PC-3 (cell line): Measurements from ENCODE around the gene CWC25. TPM values are rescaled to one million over a fixed set of nuclear protein-coding genes. Genes with fewer than 3 reads are reported as not detected.

Experiments used
- ATAC-seq: fragments of 200-7000 bp; cut with Tn5 transposase; 2 replicates; pipeline ENCODE4 v1.9.1; 2020; ENCODE audit warnings: mild to moderate bottlenecking, moderate library complexity
- BruUV-seq: library from RNA; stranded (reverse); fragments of 400-500 nt; replicated peaks from 2 replicates; lab custom pipeline; 2021; lab: Mats Ljungman, UMichigan
- CTCF ChIA-PET: fragments of 300-600 bp; sonication (Branson Sonifier 250); formaldehyde crosslinking; loops from one replicate; lab custom pipeline; 2022; ENCODE audit warnings: antibody characterized with exemption; lab: Charles Lee
- POLR2A ChIA-PET: fragments of 300-600 bp; sonication (Branson Sonifier 250); formaldehyde crosslinking; loops from one replicate; lab custom pipeline; 2022; ENCODE audit warnings: antibody characterized with exemption; ENCODE audit not compliant: unreplicated experiment; lab: Charles Lee
- DNase-seq: peaks from one replicate; pipeline ENCODE4 v3.0.0-alpha.2; 2015
- H2AFZ ChIP-seq: fragments of 300-600 bp; sonication (generic); 2 replicates; pipeline ENCODE4 v1.6.0; 2016; ENCODE audit warnings: antibody characterized with exemption, low read length
- H3F3A ChIP-seq: fragments of 300-600 bp; sonication (generic); one replicate; pipeline ENCODE4 v1.6.0; 2017; ENCODE audit warnings: antibody characterized with exemption, low read length, control low read depth, mild to moderate bottlenecking; ENCODE audit not compliant: unreplicated experiment
- H3K27ac ChIP-seq: fragments of 300-600 bp; sonication (generic); 2 replicates; pipeline ENCODE4 v1.5.1; 2016; ENCODE audit warnings: mild to moderate bottlenecking, low read length
- H3K27me3 ChIP-seq: fragments of 300-600 bp; sonication (generic); 2 replicates; pipeline ENCODE4 v1.6.1; 2016; ENCODE audit warnings: low read length, mixed read lengths
- H3K36me3 ChIP-seq: fragments of 300-600 bp; sonication (generic); 2 replicates; pipeline ENCODE4 v1.6.1; 2016; ENCODE audit warnings: low read depth, mixed run types, low read length, mixed read lengths
- H3K4me1 ChIP-seq: fragments of 300-600 bp; sonication (generic); 2 replicates; pipeline ENCODE4 v1.5.1; 2016; ENCODE audit warnings: low read length; ENCODE audit not compliant: insufficient read depth
- H3K4me2 ChIP-seq: fragments of 300-600 bp; sonication (generic); 2 replicates; pipeline ENCODE4 v1.6.0; 2016; ENCODE audit warnings: low read length
- H3K4me3 ChIP-seq: fragments of 300-600 bp; sonication (generic); 2 replicates; pipeline ENCODE4 v1.5.1; 2016; ENCODE audit warnings: mild to moderate bottlenecking, low read length, mixed read lengths
- H3K79me2 ChIP-seq: fragments of 300-600 bp; sonication (generic); 2 replicates; pipeline ENCODE4 v1.6.1; 2017; ENCODE audit warnings: low read length, mixed read lengths
- H3K9ac ChIP-seq: fragments of 300-600 bp; sonication (generic); 2 replicates; pipeline ENCODE4 v1.6.0; 2016; ENCODE audit warnings: mild to moderate bottlenecking, low read length
- H3K9me2 ChIP-seq: fragments of 300-600 bp; sonication (generic); replicated peaks from 2 replicates; pipeline ENCODE4 v1.6.1; 2016; ENCODE audit warnings: mixed run types, low read length, mixed read lengths
- H3K9me3 ChIP-seq: fragments of 300-600 bp; sonication (generic); 2 replicates; pipeline ENCODE4 v1.6.1; 2016; ENCODE audit warnings: low read length, mixed read lengths
- H4K20me1 ChIP-seq: fragments of 300-600 bp; sonication (generic); 2 replicates; pipeline ENCODE4 v1.6.1; 2016; ENCODE audit warnings: low read length, mixed read lengths
- EZH2 ChIP-seq: fragments of 300-600 bp; sonication (generic); IDR thresholded peaks from one replicate; pipeline ENCODE4 v1.6.1; 2017; ENCODE audit warnings: antibody characterized with exemption, mild to moderate bottlenecking, low read length; ENCODE audit not compliant: unreplicated experiment
- EZH2phosphoT487 ChIP-seq: fragments of 300-600 bp; sonication (generic); IDR thresholded peaks from 2 replicates; pipeline ENCODE4 v1.6.1; 2018; ENCODE audit warnings: mild to moderate bottlenecking, antibody characterized with exemption, low read length, borderline replicate concordance
- intact Hi-C: fragments of 100-400 bp; cut with micrococcal nuclease; formaldehyde crosslinking; loops from 2 replicates; pipeline ENCODE4 v1.9.0; 2023
- total RNA-seq: library from RNA; depleted of rRNA; stranded (reverse); fragments of >200 nt; gene quantifications from 2 replicates; pipeline ENCODE4 v1.2.3, GENCODE V29; 2014
- TF ChIP-seq, protein P1 (sequence below): fragments of 300-600 bp; sonication (generic); conservative IDR thresholded peaks from 2 replicates; pipeline ENCODE4 v1.5.1; 2017; ENCODE audit warnings: antibody characterized with exemption, low read depth, mild to moderate bottlenecking, low read length

CWC25 gene
- total RNA-seq, 1 experiment from 2014 or later = 15.0 TPM

DNA sequence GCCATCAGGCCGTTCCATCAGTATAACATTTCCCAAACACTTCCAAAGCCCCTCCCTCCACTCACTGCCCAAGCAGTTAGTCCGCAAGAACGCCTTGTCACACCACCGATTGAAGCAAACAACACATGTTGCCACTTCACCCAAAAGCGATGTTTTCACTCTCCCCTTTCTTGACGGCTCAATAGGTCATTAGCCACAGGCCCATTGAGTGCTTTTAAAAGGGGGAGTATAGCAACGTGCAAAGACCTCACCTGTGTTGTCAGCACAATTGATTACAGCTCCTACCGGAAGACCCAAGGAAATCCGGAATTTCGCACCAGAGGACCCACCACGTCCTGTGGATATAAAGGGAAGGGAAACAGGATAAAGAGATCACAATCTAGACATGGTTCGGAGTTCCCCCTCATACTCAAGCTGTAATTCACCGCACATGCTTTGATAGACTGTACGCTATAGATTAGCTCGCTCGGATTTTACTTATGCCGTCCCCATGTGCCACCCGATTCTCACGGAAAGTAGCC lies 27.7 kb upstream of the CWC25 start:
- Histone ChIP-seq H2AFZ (peak overlapping the region; percentile 89; the same call in 1 of the 2 replicates), H4K20me1 (peaks cover 35% of the 10 kb centered on the region), H3K9me2 (no peaks in the 10 kb centered on the region), H3K4me3 (peak overlapping the region; percentile 90), H3K27ac (peak overlapping the region; percentile 74), H3K27me3 (no peaks in the 10 kb centered on the region), H3K4me1 (peaks cover 14% of the 10 kb centered on the region; the same call in 1 of the 2 replicates), H3K36me3 (peaks cover 48% of the 10 kb centered on the region), H3F3A (no peaks in the 10 kb centered on the region), H3K4me2 (peak overlapping the region; percentile 99), H3K9me3 (no peaks in the 10 kb centered on the region), H3K79me2 (peaks cover 43% of the 10 kb centered on the region), H3K9ac (peak overlapping the region; percentile 98)
- TF ChIP-seq EZH2 (no peak), EZH2phosphoT487 (no peak)
- TF ChIP-seq, protein P1, sequence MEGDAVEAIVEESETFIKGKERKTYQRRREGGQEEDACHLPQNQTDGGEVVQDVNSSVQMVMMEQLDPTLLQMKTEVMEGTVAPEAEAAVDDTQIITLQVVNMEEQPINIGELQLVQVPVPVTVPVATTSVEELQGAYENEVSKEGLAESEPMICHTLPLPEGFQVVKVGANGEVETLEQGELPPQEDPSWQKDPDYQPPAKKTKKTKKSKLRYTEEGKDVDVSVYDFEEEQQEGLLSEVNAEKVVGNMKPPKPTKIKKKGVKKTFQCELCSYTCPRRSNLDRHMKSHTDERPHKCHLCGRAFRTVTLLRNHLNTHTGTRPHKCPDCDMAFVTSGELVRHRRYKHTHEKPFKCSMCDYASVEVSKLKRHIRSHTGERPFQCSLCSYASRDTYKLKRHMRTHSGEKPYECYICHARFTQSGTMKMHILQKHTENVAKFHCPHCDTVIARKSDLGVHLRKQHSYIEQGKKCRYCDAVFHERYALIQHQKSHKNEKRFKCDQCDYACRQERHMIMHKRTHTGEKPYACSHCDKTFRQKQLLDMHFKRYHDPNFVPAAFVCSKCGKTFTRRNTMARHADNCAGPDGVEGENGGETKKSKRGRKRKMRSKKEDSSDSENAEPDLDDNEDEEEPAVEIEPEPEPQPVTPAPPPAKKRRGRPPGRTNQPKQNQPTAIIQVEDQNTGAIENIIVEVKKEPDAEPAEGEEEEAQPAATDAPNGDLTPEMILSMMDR = no peak
- POLR2A ChIA-PET = interaction anchor here (0.7 kb wide), 1 partner anchor 10 kb away, joined by 3 read pairs; no protein-coding TSS in a partner anchor
- DNase-seq = no peak
- no peak for ATAC-seq
- intact Hi-C loops = no loop called here
- no TSS peak for BruUV-seq
- CTCF ChIA-PET = no interaction called here

DNA sequence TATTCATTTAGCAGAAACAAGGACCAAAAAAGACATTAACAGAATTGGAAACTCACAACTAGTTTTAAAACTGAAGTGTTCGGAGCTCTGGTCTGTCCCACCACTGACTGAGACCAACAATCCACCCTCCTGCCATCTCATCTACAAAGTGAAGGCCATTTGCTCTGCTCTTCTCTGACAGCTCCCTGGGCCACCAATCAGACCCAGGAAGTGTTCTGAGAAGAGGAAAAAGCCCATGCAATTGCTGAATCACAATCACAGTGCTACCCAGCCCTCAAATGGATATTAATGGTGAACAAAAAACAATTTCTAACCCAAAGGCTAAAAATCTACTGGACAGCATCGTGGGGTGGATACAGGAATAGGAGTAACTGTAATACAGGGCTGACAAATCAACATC lies 26.3 kb upstream of the CWC25 start:
- H3K9me3 ChIP-seq = no peaks in the 10 kb centered on the region
- no peak overlapping the region for H3K27ac ChIP-seq
- DNase-seq (no peak), ATAC-seq (no peak)
- H3K27me3 ChIP-seq = no peaks in the 10 kb centered on the region
- POLR2A ChIA-PET = no interaction called here
- CTCF ChIA-PET = no interaction called here
- BruUV-seq = no TSS peak
- peaks cover 35% of the 10 kb centered on the region for H4K20me1 ChIP-seq
- intact Hi-C loops = no loop called here
- H2AFZ ChIP-seq = no peak overlapping the region
- H3K9me2 ChIP-seq = no peaks in the 10 kb centered on the region
- H3K4me1 ChIP-seq = peaks cover 14% of the 10 kb centered on the region; the same call in 1 of the 2 replicates
- H3K36me3 ChIP-seq = peaks cover 52% of the 10 kb centered on the region
- H3F3A ChIP-seq = no peaks in the 10 kb centered on the region
- peaks cover 43% of the 10 kb centered on the region for H3K79me2 ChIP-seq
- H3K9ac ChIP-seq = peak overlapping the region; percentile 98
- peak overlapping the region; percentile 99 for H3K4me2 ChIP-seq
- H3K4me3 ChIP-seq = peak overlapping the region; percentile 90
- no peak for TF ChIP-seq EZH2
- no peak for TF ChIP-seq EZH2phosphoT487
- TF ChIP-seq, protein P1 = no peak

DNA sequence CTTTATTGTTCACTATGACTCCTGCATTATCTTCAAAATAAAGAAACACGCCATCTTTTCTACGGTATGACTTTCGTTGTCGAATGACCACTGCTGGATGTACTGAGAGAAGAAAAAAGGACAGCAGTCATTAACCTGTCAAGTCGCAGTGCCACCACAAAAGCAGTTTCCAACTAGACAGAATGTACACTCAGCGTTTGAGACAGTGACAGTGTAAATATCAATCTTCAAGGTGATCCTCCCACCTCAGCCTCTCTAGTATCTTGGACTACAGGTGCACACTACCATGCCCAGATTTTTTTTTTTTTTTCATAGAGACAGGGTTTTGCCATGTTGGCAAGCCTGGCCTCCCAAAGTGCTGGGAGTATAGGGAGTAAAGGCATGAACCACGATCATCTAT lies 25.3 kb upstream of the CWC25 start:
- Histone ChIP-seq H3K4me3 (peak overlapping the region; percentile 90), H3K4me1 (peaks cover 14% of the 10 kb centered on the region; the same call in 1 of the 2 replicates)
- CTCF ChIA-PET = no interaction called here

More for the DNA sequence above, 25.3 kb upstream of the CWC25 start:
- Histone ChIP-seq H3K36me3 (peaks cover 52% of the 10 kb centered on the region), H3K79me2 (peaks cover 43% of the 10 kb centered on the region), H3K9me2 (no peaks in the 10 kb centered on the region), H3K9ac (no peak overlapping the region), H3K9me3 (no peaks in the 10 kb centered on the region), H2AFZ (no peak overlapping the region), H3K27ac (no peak overlapping the region), H3K4me2 (peak overlapping the region; percentile 99), H3K27me3 (no peaks in the 10 kb centered on the region), H4K20me1 (peaks cover 35% of the 10 kb centered on the region), H3F3A (no peaks in the 10 kb centered on the region)
- no TSS peak for BruUV-seq
- TF ChIP-seq, protein P1 = no peak
- TF ChIP-seq EZH2phosphoT487 (no peak), EZH2 (no peak)
- no peak for DNase-seq
- POLR2A ChIA-PET = no interaction called here
- intact Hi-C loops = no loop called here
- no peak for ATAC-seq
